Right lung (tissue), 5 donors: Measurements from ENCODE around the gene ALPI. TPM values are rescaled to one million over a fixed set of nuclear protein-coding genes. Genes with fewer than 3 reads are reported as not detected.

ENCODE experiments used
- DNase-seq, 2 donors: peaks; one replicate each; pipeline ENCODE4 v3.0.0-alpha.2; 2013
- polyA plus RNA-seq, 5 donors: library from polyadenylated mRNA; unstranded; fragments of 120-200 nt; gene quantifications; one replicate each; pipeline versions ENCODE4 v1.2.1 to v1.2.3, GENCODE V29; 2013; ENCODE audit warnings: inconsistent platforms in 1 of 5, low replicate concordance in 1 of 5; ENCODE audit not compliant: insufficient read length in 5 of 5, insufficient read depth in 1 of 5

The ALPI gene
- polyA plus RNA-seq, 5 donors = not detected

- DNase-seq = no peak
These were observed 28.8 kb downstream of the ALPI start for GRCh38 chr2:232484628-232485347.

- DNase-seq = no peak
These were observed 29.4 kb downstream of the ALPI start for GRCh38 chr2:232485348-232485756.

GRCh38 chr2:232485757-232486557 lies 30.0 kb downstream of the ALPI start:
- DNase-seq = no peak

- no peak for DNase-seq
These were observed 30.8 kb downstream of the ALPI start for GRCh38 chr2:232486558-232487384.

- no peak for DNase-seq
These were observed 31.6 kb downstream of the ALPI start, which contains the start of gene ECEL1 for GRCh38 chr2:232487385-232488096. Gene ECEL1, minus strand, starts transcription at chr2:232487834. Its CDS starts 1,181 bp downstream, at chr2:232486653.

GRCh38 chr2:232488097-232488711 lies 32.3 kb downstream of the ALPI start:
- DNase-seq = no peak

GRCh38 chr2:232488721-232489300 lies 32.9 kb downstream of the ALPI start:
- no peak for DNase-seq

GRCh38 chr2:232489516-232490220 lies 33.7 kb downstream of the ALPI start:
- DNase-seq = no peak

- no peak for DNase-seq
These were observed 34.5 kb downstream of the ALPI start for GRCh38 chr2:232490221-232491138.

GRCh38 chr2:232491139-232491780 lies 35.3 kb downstream of the ALPI start:
- DNase-seq = no peak

GRCh38 chr2:232492236-232492848 lies 36.4 kb downstream of the ALPI start:
- DNase-seq = no peak

- DNase-seq = no peak
These were observed 37.2 kb downstream of the ALPI start for GRCh38 chr2:232492963-232493700.

GRCh38 chr2:232493701-232494474 lies 37.9 kb downstream of the ALPI start:
- DNase-seq = no peak

GRCh38 chr2:232494542-232494941 lies 38.6 kb downstream of the ALPI start:
- DNase-seq = no peak

GRCh38 chr2:232495292-232495691 lies 39.3 kb downstream of the ALPI start:
- DNase-seq = no peak
